ENCODE measurements around the gene CFAP119.

DNA sequence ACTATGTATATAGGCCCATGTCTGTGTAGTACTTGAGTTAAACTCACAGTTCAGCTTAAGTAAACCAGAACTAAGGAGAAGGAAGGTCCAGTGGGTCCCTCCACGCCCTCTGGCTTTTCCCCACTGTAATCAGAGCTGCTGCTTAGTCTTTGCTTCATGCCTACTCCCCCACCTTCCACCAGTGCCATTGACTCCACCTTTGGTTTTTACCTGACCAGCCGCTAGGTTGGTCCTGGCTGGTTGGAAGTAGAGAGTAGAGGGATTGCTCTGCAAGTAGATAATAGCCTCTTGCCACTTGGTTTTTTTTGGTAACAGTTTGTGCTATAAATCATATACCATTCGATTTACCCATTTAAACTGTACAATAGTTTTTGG is 36.5 kb downstream of the CFAP119 start:
- TF ChIP-seq CTCF (IDR thresholded peaks at IDR 0.05; ENCODE audit: poor library complexity) (no peak), EZH2phosphoT487 (IDR thresholded peaks at IDR 0.05; ENCODE audit: low read depth, severe bottlenecking, unreplicated experiment) (no peak)

All from hepatocyte (in vitro differentiated cells).